GM21447 (cell line): ENCODE measurements around the gene IL1B.

Experiments
- ATAC-seq: cut with Tn5 transposase; IDR thresholded peaks from one replicate; pipeline ENCODE4 v1.9.1; 2021; ENCODE audit not compliant: unreplicated experiment

The IL1B gene

DNA sequence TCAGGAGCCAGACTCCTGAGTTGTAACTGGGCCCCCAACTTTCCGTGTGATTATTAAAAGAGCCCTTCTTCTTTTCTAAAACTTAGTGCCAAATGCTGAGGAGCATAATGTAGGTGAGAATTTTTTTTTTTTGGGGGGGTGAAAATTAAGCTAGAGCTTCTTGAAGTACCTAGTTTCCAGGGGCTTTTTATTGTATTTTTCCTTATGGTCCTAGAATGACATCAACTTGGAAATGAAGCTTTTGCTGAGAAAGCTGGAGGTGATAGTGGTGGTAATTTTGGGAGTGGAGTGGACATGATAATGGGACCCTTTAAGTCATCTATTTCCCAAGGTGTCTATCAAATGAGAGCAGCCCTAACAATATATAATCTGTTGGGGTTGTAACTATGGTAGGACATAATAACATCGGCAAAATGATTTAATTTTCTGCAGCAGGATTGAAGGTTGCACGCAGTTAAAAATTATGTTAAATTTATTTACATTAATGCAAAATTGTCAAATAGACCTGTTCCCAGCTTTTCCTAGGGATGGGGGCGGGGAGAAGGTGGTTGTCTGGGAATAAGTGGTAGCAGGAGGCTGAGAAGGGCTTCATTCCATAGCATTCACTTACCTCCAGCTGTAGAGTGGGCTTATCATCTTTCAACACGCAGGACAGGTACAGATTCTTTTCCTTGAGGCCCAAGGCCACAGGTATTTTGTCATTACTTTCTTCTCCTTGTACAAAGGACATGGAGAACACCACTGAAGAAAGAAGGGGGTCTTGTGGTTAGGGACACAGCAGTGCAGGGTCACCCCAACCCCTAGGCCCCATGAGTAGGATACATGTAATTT, 5.7 kb downstream of the IL1B start:
- no peak for ATAC-seq

DNA sequence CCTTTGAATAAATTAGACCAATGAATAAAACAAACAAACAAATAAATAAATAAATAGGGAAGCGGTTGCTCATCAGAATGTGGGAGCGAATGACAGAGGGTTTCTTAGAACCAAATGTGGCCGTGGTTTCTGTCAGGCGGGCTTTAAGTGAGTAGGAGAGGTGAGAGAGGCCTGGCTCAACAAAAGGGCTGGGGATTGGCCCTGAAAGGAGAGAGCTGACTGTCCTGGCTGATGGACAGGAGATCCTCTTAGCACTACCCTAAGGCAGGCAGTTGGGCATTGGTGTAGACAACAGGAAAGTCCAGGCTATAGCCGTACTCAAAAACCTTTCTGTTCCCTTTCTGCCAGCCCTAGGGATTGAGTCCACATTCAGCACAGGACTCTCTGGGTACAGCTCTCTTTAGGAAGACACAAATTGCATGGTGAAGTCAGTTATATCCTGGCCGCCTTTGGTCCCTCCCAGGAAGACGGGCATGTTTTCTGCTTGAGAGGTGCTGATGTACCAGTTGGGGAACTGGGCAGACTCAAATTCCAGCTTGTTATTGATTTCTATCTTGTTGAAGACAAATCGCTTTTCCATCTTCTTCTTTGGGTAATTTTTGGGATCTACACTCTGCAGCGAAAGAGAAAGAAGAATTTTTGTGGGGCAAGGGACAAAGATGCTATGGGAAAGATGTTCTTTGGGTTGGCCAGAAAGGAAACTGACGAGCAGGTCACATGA, 6.5 kb downstream of the IL1B start:
- ATAC-seq, result no peak

DNA sequence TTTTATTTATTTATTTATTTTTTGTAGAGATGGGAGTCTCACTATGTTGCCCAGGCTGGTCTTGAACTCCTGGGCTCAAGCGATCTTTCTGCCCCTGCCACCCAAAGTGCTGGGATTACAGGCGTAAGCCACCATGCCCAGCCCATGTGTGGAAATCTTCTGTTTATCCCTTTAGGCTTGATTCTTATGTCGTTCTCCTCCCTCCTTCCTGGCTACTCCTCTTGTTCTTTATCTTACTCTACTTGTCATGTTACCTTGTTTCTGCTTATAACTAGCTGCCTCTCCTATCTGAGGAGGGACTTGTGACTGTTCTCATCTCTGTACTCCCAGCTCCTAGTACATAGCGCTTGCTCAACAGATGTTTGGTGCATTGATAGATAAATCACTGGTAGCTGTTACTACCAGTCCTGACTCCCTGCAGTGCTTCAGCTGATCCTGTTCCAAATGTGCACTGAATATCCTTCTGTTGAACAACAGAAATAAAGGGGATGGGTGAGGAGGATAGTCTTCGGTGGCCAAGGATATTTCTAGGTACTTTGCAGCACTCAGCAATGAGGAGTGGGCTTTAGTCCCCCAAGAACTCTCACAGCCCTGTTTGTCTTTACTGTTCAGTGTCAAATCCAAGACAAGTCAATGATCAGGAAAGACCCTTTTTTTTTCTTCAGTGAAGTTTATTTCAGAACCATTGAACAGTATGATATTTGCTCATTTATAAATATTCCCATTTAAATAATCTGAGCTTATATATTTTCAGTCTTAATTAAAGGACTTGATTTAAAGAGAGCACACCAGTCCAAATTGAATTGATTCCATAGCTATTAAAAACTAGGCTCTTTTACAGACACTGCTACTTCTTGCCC, 7.2 kb downstream of the IL1B start:
- ATAC-seq, result no peak

DNA sequence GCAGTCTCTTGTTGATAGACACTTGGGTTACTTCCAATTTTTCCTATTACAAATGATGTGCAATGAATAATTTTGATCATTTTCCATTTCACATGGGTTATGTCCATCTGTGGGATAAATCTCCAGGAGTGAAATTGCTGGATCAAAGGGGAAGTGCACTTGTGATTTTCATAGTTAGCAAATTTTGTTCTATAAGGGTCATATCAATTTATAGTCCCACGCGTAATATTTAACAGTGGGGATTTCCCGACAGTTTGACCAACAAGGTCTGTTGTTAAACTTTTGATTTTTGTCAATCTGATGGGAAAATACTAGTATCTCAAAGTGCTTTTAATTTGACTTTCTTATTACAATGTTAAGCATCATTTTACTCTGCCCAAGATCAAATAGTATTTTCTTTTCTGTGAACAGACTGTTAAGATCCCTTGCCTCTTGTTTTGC, 8.3 kb downstream of the IL1B start:
- no peak for ATAC-seq

DNA sequence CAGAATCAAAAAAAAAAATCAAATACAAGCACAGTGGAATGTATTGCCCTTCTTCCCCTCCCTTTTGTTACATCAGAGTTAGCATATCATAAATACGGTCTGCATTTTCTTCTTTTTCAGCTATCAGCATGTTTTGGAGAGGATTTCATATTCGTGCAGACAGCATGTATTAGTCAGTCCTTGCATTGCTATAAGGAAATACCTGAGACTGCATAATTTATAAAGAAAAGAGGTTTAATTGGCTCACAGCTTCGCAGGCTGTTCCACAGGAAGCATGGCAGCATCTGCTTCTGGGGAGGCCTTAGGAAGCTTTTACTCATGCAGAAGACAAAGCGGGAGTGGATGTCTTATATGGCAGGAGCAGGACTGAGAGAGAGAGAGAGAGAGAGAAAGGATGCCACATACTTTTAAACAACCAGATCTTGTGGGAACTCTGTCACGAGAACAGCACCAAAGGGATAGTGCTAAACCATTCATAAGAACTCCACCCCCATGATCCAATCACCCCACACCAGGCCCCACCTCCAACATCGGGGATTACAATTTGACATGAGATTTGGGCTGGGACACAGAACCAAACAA, 8.9 kb downstream of the IL1B start:
- ATAC-seq, result no peak

DNA sequence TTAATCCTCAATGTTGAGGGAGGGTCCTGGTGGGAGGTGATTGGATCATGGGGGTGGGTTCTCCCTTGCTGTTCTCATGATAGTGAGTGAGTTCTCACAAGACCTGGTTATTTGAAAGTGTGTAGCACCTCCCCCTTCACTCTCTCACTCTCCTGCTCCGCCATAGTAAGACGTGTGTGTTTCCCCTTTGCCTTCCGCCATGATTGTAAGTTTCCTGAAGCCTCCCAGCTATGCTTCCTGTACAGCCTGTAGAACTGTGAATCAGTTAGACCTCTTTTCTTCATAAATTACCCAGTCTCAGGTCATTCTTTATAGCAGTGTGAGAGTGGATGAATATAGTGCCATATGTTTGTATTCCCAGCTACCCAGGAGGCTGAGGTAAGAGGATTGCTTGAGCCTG, 9.6 kb downstream of the IL1B start:
- no peak for ATAC-seq

DNA sequence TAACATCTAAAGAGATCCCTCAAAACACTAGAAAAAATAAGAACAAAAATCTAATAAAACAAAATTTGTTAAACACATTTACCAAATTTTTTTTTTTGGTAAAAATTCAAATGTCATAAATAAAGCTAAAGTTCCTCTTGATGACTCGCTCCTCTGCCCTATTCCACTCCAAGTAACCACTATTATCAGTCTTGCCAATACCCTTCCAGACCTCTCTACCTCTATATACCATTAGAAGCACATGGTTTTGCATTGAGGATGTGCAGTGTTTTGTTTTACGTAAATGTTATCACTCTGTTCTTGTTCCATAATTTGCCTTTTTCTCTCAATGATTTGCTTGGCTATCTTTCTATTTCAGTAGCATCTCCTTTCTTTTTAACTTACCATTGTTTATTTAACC, 10.9 kb downstream of the IL1B start:
- ATAC-seq, result no peak

DNA sequence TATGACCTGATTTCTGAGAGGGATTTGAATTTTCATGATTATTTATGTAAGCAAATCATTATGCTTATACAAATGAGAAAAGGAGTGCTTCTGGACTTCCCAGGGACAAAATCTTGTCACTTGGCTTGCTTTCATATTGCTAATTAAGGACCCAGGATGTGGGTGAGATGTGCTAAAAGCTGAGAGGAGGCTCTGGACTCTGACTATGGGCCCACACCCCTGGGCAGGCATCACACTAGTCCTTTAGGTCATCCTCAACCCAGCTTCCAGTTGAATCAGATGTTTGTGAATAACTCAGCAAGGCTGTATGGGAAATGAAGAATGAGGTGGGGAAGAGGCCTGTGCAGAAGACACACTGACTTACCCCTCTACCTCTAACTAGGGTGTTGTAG, 11.9 kb downstream of the IL1B start:
- ATAC-seq, result no peak

DNA sequence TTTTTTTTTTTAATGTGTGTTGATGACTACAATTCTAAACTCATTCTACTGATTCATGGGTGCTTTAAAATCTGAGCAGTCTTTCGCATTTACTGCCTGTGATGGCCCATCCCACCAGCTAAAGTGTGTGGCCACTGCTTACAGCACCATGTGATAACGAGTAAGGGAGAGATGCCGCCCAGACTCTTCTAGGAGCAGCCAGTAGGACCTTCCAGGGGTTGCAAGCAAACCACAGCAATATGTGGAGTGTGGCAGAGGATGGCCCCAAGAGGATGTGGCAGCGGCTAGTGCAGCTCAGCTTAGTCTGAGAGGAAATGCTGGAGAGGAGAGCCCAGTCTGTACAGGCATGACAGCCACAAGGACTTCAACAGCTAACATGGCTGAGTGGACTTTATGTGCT, 14.9 kb downstream of the IL1B start:
- ATAC-seq, result no peak

DNA sequence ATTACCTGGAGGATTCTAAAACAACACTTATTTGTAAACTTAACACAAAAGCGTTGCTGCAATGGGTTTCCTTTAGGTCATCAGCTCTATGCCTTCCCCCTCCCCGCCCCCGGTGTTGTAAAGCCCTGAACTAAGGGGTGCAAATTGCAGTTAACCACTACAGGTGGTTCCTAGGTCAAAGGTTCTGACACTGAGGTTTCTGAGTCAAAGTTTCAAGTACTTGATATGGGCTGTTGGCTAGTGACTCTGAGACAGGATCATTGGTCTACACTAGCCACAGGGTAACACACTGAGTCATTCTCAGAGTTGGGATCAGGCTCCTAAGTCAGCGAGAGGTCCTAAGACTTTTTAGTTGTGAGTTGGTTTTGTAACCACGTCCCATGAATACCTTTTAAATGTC, 15.4 kb downstream of the IL1B start:
- ATAC-seq, result peak; percentile 72

DNA sequence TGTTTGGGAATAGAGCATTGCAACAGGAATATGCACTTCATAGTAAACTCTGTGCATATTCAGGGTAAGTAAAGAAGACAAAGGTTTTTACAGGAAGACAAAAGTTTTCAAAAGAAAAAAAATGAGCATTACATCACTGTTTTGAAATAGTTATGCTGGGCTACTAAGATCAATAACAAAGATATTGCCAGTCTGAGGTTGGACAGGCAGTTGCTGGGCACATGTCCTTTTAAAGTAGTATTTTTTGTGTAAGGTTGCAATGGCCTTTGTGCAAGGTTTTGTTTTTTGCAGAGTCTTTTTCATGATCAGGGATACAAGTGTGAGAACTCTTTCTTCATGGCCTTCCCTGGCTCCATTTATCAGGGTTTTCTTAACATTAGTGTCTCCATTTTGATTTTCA, 16.2 kb downstream of the IL1B start:
- no peak for ATAC-seq

DNA sequence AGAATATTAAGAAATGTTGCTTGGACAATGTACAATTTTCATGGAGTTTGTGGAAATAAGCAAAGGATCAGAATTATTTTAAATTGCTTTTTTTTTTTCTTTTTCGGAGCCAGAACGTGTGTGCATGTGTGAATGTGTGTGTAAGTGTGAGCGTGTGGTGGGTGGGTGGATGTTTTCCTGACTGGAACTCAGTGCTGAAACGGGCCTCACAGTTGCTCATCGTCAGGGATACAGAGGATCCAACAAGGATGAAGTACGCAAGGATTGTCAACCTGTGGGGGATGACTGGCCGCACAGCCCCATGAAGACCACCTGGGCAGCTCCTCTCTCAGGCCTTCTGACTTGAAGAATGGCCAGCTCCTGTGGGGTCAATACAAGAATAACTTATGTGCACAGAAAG, 17.5 kb downstream of the IL1B start:
- ATAC-seq, result no peak

DNA sequence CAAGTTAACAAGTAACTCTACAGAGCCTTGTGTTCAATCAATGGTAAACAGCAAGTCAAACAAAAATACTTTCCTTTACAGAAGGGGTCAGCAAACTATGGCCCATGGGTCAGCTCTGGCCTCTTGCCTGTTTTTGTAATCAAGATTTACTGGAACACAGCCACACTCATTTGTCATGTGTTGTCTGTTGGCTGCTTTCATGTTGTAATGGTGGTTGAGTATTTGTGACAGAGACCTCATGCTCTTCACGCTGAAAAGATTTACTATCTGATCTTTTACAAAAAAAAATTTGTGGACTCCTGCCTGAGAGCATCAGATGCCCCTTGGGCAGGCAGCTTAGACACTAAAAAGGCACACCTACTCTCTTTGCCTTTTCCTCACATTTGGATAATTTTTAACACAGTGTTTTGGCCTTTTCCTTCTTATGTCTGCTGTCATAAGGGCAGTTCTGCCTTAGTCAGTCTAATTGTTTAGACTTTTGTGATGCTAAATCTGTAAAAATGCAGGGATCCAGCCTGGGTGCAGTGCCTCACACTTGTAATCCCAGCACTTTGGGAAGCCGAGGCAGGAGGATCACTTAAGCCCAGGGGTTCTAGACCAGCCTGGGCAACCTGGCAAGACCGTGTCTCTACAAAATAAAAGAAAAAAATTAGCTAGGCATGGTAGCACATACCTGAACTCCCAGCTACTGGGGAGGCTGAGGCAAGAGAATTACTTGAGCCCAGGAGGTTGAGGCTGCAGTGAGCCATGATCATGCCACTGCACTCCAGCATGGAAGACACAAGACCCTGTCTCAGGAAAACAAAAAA, 18.3 kb downstream of the IL1B start:
- ATAC-seq, result no peak

DNA sequence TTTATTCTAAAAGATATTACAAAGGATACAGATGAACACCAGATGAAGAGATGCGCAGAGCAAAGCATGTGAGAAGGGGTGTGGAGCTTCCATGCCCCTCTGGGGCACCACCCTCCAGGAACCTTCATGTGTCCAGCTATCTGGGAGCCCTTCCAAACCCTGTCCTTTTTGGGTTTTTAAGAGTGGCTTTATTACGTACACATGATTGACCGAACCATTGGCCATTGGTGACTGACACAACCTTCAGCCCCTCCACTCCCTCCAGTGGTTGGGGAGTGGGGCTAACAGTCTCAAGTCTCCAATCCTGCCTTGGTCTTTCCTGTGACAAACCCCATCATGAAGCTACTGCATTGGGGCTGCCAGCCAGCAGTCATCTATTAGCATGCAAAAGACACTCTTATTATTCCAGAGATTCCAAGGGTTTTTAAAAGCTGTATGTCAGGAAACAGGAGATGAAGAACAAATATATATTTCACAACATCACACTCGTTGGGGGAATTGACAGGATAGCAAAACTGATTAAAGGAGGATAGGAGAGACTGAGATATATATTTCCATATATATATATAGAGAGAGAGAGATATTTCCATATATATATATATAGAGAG, 19.4 kb downstream of the IL1B start:
- no peak for ATAC-seq

DNA sequence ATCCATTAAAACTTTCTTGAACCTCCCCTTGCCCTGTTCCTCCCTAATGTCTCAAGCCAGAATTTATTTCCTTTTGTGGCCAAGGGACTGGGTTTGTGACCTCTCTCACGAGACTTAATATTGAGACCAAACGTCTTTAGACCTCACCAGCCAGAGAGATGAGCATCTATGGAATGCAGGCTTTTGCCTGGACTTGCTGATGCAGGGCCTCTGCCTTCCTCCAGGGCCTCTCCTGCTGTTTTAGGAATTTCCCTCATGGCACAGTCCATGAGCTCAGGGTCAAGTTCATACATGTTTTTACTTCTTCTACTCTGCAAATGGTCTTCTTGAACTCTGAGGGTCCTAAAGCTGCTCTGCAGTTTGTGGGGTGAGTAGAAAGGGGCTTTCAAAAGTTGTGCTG, 22.3 kb downstream of the IL1B start:
- ATAC-seq, result no peak

DNA sequence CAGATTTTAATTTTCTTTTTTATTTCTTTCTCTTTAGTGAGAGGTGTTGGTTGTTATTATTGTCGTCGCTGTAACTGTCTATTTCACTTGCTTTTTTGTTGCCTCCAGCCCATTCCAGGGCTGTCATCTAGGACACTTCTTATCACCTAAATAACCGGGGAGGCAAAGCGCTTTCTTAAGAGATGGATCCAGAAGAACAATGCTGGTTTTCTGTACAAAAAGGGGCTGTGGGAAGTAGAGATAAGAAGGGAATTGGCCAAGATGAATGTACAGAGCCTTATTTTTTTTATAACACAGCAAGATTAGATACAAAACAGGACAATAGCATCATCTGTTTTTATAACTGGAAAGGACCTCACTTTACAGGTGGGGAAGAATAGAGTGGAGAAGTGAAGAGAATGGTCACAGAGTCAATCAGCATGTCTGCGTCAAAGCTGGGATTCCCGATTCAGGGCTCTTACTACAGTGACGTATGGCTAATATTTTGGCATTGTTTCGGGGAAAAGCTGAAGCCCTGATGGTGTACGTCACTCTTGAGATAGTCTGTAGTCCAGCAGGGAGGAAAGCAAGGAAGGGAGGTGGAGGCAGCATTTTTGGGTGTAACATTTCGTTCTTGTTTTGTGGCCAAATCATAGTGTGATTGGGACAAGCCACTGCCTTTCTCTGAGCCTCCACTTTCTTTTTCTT, 23.2 kb downstream of the IL1B start:
- no peak for ATAC-seq

DNA sequence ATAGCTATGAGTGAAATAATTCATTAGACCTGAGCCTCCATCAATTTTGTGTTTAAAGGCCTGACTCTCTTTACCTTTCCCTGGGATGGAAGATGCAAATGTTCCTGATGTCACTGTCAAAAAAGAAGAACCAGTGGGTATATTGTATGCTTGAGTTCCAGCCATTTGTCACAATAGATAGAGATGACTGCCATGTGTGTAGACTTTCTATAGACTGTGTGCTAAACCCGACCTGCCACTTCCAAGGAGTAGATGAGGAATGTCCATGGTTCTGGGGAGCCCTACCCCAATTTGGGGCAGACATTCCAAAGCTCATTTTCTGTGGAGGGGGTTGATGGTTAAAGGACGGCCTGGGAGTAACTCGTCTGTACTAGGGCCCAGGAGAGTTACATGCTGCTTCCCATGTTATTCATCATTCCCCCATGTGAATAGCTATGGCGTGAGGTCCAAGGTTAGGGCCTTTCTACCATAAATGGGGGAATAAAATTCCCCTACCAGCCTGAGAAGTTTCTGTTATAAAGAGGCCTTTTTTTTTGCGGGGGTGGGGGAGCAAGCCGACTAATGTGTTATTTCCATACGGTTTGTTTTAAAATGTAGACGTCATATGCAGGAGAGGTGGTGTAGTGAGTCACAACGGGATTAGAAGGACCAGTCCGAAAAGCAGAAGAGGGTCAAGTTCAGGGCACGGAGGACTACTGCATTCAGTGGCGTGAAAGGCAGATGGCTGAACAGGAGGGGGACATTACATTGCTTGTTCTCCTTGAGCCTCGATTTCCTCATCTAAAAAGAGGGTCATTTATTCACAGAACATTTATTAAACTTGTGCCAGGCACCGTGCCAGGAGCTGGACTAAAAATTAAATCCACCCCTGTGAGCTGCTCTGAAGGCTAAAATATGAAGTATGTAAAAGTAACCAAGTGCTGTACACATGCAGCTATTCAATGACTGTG, 24.0 kb downstream of the IL1B start:
- no peak for ATAC-seq

DNA sequence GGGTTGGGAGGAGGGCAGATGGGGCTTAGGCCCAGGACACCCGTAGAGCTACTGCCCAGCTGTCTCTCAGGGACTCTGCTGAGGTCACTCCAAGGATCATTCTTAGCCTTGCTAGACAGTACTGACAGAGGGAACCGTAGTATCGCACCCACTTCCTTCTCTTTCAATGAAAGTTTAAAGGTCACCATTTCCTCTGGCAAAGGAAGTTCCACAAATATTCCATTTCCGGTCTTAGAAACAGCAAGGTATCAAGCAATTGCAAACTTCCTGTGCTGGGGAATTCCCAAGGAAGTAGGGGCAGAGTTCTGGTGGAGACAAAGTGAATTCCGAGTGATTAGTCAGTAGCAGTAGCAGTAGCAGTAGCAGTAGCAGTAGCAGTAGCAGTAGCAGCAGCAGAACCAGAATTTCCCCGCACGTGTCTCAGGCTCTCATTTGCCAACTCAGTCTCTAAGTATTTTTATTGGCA, 24.7 kb downstream of the IL1B start:
- ATAC-seq, result no peak
